Mammary epithelial cell (primary cell): ENCODE measurements around the gene SNX18.

Experiments
- EZH2 ChIP-seq: IDR thresholded peaks from 2 replicates; pipeline ENCODE4 v1.6.1; 2012; ENCODE audit warnings: low read length, inconsistent platforms, borderline replicate concordance
- TF ChIP-seq, protein P1 (sequence below), 2 donors: IDR thresholded peaks in 1 of 2; conservative IDR thresholded peaks in 1 of 2; 2 replicates each; pipeline ENCODE4 v1.5.1; 2011 to 2012; ENCODE audit warnings: inconsistent platforms in 2 of 2, low read length in 2 of 2, mild to moderate bottlenecking in 2 of 2, control low read depth in 1 of 2, low read depth in 1 of 2; ENCODE audit not compliant: insufficient read depth in 1 of 2; ENCODE audit errors: extremely low read depth in 1 of 2

DNA sequence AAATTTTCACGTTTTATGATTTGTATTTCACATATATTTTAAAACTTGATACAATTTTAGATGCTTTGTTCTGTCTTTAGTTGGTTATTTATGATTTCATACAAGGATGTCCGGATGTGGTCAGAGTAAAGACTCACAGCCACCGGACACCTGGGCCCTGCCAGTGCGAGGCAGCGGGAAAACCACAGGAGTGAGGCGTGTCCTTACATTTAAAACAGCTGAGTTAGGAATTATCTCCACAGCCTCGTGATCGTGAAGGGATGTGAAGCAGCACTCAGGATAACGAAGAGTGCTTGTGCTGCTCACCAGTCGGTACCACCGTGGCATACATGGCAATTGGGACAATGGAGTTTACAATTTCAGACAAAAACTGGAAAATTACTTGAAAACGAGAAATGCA, 14.0 kb downstream of the SNX18 start:
- TF ChIP-seq, protein P1, sequence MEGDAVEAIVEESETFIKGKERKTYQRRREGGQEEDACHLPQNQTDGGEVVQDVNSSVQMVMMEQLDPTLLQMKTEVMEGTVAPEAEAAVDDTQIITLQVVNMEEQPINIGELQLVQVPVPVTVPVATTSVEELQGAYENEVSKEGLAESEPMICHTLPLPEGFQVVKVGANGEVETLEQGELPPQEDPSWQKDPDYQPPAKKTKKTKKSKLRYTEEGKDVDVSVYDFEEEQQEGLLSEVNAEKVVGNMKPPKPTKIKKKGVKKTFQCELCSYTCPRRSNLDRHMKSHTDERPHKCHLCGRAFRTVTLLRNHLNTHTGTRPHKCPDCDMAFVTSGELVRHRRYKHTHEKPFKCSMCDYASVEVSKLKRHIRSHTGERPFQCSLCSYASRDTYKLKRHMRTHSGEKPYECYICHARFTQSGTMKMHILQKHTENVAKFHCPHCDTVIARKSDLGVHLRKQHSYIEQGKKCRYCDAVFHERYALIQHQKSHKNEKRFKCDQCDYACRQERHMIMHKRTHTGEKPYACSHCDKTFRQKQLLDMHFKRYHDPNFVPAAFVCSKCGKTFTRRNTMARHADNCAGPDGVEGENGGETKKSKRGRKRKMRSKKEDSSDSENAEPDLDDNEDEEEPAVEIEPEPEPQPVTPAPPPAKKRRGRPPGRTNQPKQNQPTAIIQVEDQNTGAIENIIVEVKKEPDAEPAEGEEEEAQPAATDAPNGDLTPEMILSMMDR (conservative IDR thresholded peaks at IDR 0.05 in 1 of 2, IDR thresholded peaks at IDR 0.05 in 1 of 2; ENCODE audit: extremely low read depth in 1 of 2, insufficient read depth in 1 of 2, low read depth in 1 of 2, low read length in 2 of 2), result no peak
- TF ChIP-seq EZH2, result no peak
